Measurements from ENCODE around the gene ITPKB. TPM values are rescaled to one million over a fixed set of nuclear protein-coding genes. Genes with fewer than 3 reads are reported as not detected.
A peak's percentile ranks its signal among the peaks of the same experiment; 100 is the strongest.

ITPKB gene
- 6.8 TPM for polyA plus RNA-seq (2013, experiment 1 of 2)
- polyA plus RNA-seq (2013, experiment 2 of 2) = 7.0 TPM

DNA sequence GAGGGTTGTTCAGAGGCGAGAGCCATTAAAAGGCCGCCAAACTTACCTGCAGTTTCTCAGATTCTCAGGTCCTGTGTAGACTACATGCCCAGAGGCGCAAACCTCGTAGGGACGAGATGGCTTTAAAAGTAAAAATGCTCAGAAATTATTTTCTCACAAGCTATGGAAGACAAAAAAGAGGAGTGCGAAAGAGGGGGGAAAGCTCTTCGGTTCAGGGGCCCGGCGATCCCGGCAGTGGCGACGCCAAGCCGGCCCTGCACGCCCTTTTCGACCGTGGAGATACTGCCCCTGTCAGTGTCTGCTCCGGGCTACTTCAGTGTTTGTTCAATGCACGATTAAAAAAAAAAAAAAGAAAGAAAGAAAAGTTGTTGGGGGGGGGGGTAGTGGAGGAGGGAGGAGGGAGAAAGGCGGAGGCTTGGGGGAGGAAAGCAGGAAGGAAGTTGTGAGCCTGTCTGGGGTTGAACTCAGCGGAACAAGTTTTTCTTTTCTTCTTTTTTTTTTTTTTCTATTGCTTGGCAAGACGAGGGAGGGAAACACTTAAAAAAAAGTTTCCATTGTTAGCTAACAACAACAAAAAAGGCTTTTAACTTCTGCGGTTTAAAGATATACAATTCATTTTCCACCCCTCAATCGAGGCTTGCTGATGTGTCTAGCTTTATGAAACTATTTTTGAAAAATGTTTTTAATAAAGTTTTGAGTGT lies at the start of gene ITPKB:
TSS of gene ITPKB (minus strand) at position 288 of the 701 bp plus-strand sequence. CDS start 1,824 bp downstream, outside the sequence.
- Histone ChIP-seq H3K23ac (ENCODE audit: low read depth, low read length, poor library complexity) (peak within 1 kb of the TSS; percentile 37), H3K9me3 (replicated peaks in 1 of 2; ENCODE audit: control insufficient read depth in 2 of 2, insufficient read depth in 1 of 2, low read depth in 1 of 2, low read length in 2 of 2) (no peaks in the 10 kb centered on the region), H2BK15ac (ENCODE audit: low read length) (peak within 1 kb of the TSS; percentile 98), H3K4ac (ENCODE audit: low read length) (peak within 1 kb of the TSS; percentile 18), H3K14ac (ENCODE audit: low read length) (peak within 1 kb of the TSS; percentile 89), H3K9ac (ENCODE audit: low read depth, low read length, poor library complexity) (peak within 1 kb of the TSS; percentile 88), H3K36me3 (replicated peaks in 1 of 2; ENCODE audit: control insufficient read depth in 2 of 2, insufficient read depth in 2 of 2, low read length in 2 of 2) (peaks cover 5 to 28% of the 10 kb centered on the region in 2 donors), H2AK5ac (ENCODE audit: low read depth, low read length) (peak within 1 kb of the TSS; percentile 89), H2BK120ac (ENCODE audit: low read depth, low read length) (no peak within 1 kb of the TSS), H2BK5ac (ENCODE audit: low read length) (peak within 1 kb of the TSS; percentile 10), H3K18ac (ENCODE audit: low read length) (peak within 1 kb of the TSS; percentile 94), H4K91ac (ENCODE audit: low read depth, low read length, poor library complexity) (no peak within 1 kb of the TSS), H3K27ac (replicated peaks; ENCODE audit: low read length) (no peak within 1 kb of the TSS), H3K4me2 (ENCODE audit: insufficient read depth, low read length, poor library complexity, severe bottlenecking) (peak within 1 kb of the TSS; percentile 99), H3K27me3 (ENCODE audit: control insufficient read depth in 3 of 3, insufficient read depth in 3 of 3, low read depth in 1 of 3, low read length in 3 of 3) (peaks cover 0 to 27% (median 0%) of the 10 kb centered on the region in 3 experiments), H3K4me1 (ENCODE audit: control insufficient read depth in 2 of 2, insufficient read depth in 1 of 2, low read depth in 1 of 2, low read length in 2 of 2) (peaks cover 8 to 12% of the 10 kb centered on the region in 2 donors), H2BK12ac (ENCODE audit: low read length) (peak within 1 kb of the TSS; percentile 33), H3K4me3 (ENCODE audit: low read length in 2 of 2) (peak within 1 kb of the TSS; percentile 67 to 87), H3K79me1 (ENCODE audit: low read depth, low read length) (no peaks in the 10 kb centered on the region), H4K8ac (ENCODE audit: low read depth, low read length) (no peak within 1 kb of the TSS), H2AFZ (ENCODE audit: low read length) (peak within 1 kb of the TSS; percentile 94)
- no CpG with 5 or more reads among the region's 23 CpGs for WGBS, 2 donors (ENCODE audit: extremely low coverage in 2 of 2, insufficient read length in 2 of 2, insufficient replicate concordance in 1 of 2)
- DNase-seq (ENCODE audit: low spot score) = no peak

DNA sequence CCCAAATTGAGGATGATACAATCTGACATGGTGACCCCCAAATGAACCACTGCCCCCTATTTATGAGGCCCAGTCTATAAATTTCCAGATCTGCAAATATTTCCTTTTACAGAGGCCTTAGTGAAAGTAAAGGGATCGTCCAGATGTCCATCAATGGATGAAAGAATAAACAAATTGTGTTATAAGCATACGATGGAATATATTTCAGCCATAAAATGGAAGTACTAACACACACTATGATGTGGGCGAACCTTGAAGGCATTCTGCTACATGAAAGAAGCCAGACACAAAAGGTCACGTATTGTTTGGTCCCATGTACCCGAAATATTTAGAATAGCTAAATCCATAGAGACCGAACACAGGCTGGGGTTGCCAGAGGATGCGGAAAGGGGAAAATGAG lies 48.6 kb upstream of the ITPKB start:
- H4K8ac ChIP-seq (ENCODE audit: low read depth, low read length) = no peak overlapping the region
- no peak overlapping the region for H3K23ac ChIP-seq (ENCODE audit: low read depth, low read length, poor library complexity)
- H3K18ac ChIP-seq (ENCODE audit: low read length) = no peak overlapping the region

DNA sequence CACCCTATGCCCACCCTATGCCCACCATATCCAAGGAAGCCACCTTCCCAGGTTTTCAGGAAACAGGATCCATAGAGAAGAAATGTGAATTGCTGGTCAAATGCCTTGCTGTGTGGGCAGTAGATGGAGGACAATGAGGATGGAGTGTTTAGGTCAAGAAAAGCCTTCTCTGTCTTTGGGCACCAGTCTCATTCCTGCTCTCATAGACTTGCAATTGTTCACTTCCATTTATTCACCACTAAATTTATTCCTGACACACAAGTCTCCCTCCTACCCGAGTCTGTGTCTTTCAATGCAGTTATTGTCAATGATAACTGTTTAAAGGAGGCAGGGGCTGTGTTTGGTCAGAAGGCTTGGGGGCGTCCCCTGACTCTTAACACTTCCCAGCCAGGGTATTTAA lies 48.0 kb upstream of the ITPKB start:
- H3K36me3 ChIP-seq (replicated peaks in 1 of 2; ENCODE audit: control insufficient read depth in 2 of 2, insufficient read depth in 2 of 2, low read length in 2 of 2) = no peaks in the 10 kb centered on the region
- H4K91ac ChIP-seq (ENCODE audit: low read depth, low read length, poor library complexity) = no peak overlapping the region
- peaks cover 0 to 18% of the 10 kb centered on the region in 2 donors for H3K4me1 ChIP-seq (ENCODE audit: control insufficient read depth in 2 of 2, insufficient read depth in 1 of 2, low read depth in 1 of 2, low read length in 2 of 2)
- H3K79me1 ChIP-seq (ENCODE audit: low read depth, low read length) = no peaks in the 10 kb centered on the region
- H3K27ac ChIP-seq (replicated peaks; ENCODE audit: low read length) = no peak overlapping the region
- no peak overlapping the region for H2BK12ac ChIP-seq (ENCODE audit: low read length)
- no peak overlapping the region for H3K4me2 ChIP-seq (ENCODE audit: insufficient read depth, low read length, poor library complexity, severe bottlenecking)
- no peak overlapping the region for H2BK15ac ChIP-seq (ENCODE audit: low read length)
- H2AK5ac ChIP-seq (ENCODE audit: low read depth, low read length) = no peak overlapping the region
- H2AFZ ChIP-seq (ENCODE audit: low read length) = no peak overlapping the region
- WGBS, 2 donors (ENCODE audit: extremely low coverage in 2 of 2, insufficient read length in 2 of 2, insufficient replicate concordance in 1 of 2) = no CpG with 5 or more reads among the region's 2 CpGs
- no peak overlapping the region for H3K18ac ChIP-seq (ENCODE audit: low read length)
- no peak overlapping the region for H2BK5ac ChIP-seq (ENCODE audit: low read length)
- no peak overlapping the region for H3K23ac ChIP-seq (ENCODE audit: low read depth, low read length, poor library complexity)
- H2BK120ac ChIP-seq (ENCODE audit: low read depth, low read length) = no peak overlapping the region
- H4K8ac ChIP-seq (ENCODE audit: low read depth, low read length) = no peak overlapping the region
- no peak overlapping the region for H3K4ac ChIP-seq (ENCODE audit: low read length)
- no peak for DNase-seq (ENCODE audit: low spot score)
- no peaks in the 10 kb centered on the region for H3K9me3 ChIP-seq (replicated peaks in 1 of 2; ENCODE audit: control insufficient read depth in 2 of 2, insufficient read depth in 1 of 2, low read depth in 1 of 2, low read length in 2 of 2)
- peaks cover 0 to 2% (median 0%) of the 10 kb centered on the region in 3 experiments for H3K27me3 ChIP-seq (ENCODE audit: control insufficient read depth in 3 of 3, insufficient read depth in 3 of 3, low read depth in 1 of 3, low read length in 3 of 3)
- no peak overlapping the region for H3K14ac ChIP-seq (ENCODE audit: low read length)
- no peak overlapping the region for H3K9ac ChIP-seq (ENCODE audit: low read depth, low read length, poor library complexity)
- no peak overlapping the region for H3K4me3 ChIP-seq (ENCODE audit: low read length in 2 of 2)

More for the DNA sequence above, 48.6 kb upstream of the ITPKB start:
- no peak overlapping the region for H3K27ac ChIP-seq (replicated peaks; ENCODE audit: low read length)
- no peaks in the 10 kb centered on the region for H3K27me3 ChIP-seq (ENCODE audit: control insufficient read depth in 3 of 3, insufficient read depth in 3 of 3, low read depth in 1 of 3, low read length in 3 of 3)
- H4K91ac ChIP-seq (ENCODE audit: low read depth, low read length, poor library complexity) = no peak overlapping the region
- H3K9me3 ChIP-seq (replicated peaks in 1 of 2; ENCODE audit: control insufficient read depth in 2 of 2, insufficient read depth in 1 of 2, low read depth in 1 of 2, low read length in 2 of 2) = no peaks in the 10 kb centered on the region
- no peak overlapping the region for H3K4me2 ChIP-seq (ENCODE audit: insufficient read depth, low read length, poor library complexity, severe bottlenecking)
- H2AFZ ChIP-seq (ENCODE audit: low read length) = no peak overlapping the region
- no peak overlapping the region for H2BK12ac ChIP-seq (ENCODE audit: low read length)
- no peak overlapping the region for H3K9ac ChIP-seq (ENCODE audit: low read depth, low read length, poor library complexity)
- no CpG with 5 or more reads among the region's 7 CpGs for WGBS, 2 donors (ENCODE audit: extremely low coverage in 2 of 2, insufficient read length in 2 of 2, insufficient replicate concordance in 1 of 2)
- no peaks in the 10 kb centered on the region for H3K36me3 ChIP-seq (replicated peaks in 1 of 2; ENCODE audit: control insufficient read depth in 2 of 2, insufficient read depth in 2 of 2, low read length in 2 of 2)
- no peak overlapping the region for H3K4ac ChIP-seq (ENCODE audit: low read length)
- H3K79me1 ChIP-seq (ENCODE audit: low read depth, low read length) = no peaks in the 10 kb centered on the region
- H3K4me3 ChIP-seq (ENCODE audit: low read length in 2 of 2) = no peak overlapping the region
- H2AK5ac ChIP-seq (ENCODE audit: low read depth, low read length) = no peak overlapping the region
- H2BK120ac ChIP-seq (ENCODE audit: low read depth, low read length) = no peak overlapping the region
- no peak for DNase-seq (ENCODE audit: low spot score)
- no peak overlapping the region for H3K14ac ChIP-seq (ENCODE audit: low read length)
- H3K4me1 ChIP-seq (ENCODE audit: control insufficient read depth in 2 of 2, insufficient read depth in 1 of 2, low read depth in 1 of 2, low read length in 2 of 2) = peaks cover 0 to 18% of the 10 kb centered on the region in 2 donors
- H2BK15ac ChIP-seq (ENCODE audit: low read length) = no peak overlapping the region
- no peak overlapping the region for H2BK5ac ChIP-seq (ENCODE audit: low read length)

DNA sequence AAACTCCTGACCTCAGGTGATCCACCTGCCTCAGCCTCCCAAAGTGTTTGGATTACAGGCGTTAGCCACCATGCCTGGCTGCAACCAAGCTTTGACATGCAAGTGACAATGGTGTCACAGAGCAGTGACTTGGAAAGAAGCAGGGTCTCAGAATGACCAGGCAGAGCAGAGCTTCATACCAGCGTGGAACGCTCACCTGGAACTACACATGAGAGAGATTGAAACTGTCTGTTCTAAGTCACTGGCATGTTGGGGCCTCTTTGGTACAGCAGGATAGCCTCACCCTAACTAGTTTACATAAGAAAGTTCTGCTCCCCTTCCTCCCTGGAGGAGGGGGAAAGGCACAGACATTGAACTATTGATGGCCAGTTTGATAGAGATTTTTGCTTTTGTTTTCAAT lies 47.5 kb upstream of the ITPKB start:
- Histone ChIP-seq H3K4ac (ENCODE audit: low read length) (no peak overlapping the region), H3K23ac (ENCODE audit: low read depth, low read length, poor library complexity) (no peak overlapping the region), H4K8ac (ENCODE audit: low read depth, low read length) (no peak overlapping the region), H2BK5ac (ENCODE audit: low read length) (no peak overlapping the region), H3K9me3 (replicated peaks in 1 of 2; ENCODE audit: control insufficient read depth in 2 of 2, insufficient read depth in 1 of 2, low read depth in 1 of 2, low read length in 2 of 2) (no peaks in the 10 kb centered on the region), H3K36me3 (replicated peaks in 1 of 2; ENCODE audit: control insufficient read depth in 2 of 2, insufficient read depth in 2 of 2, low read length in 2 of 2) (no peaks in the 10 kb centered on the region), H2BK120ac (ENCODE audit: low read depth, low read length) (no peak overlapping the region), H2AFZ (ENCODE audit: low read length) (no peak overlapping the region), H3K27ac (replicated peaks; ENCODE audit: low read length) (no peak overlapping the region), H3K18ac (ENCODE audit: low read length) (no peak overlapping the region), H2BK12ac (ENCODE audit: low read length) (no peak overlapping the region), H3K79me1 (ENCODE audit: low read depth, low read length) (no peaks in the 10 kb centered on the region), H3K9ac (ENCODE audit: low read depth, low read length, poor library complexity) (no peak overlapping the region), H2AK5ac (ENCODE audit: low read depth, low read length) (no peak overlapping the region), H3K27me3 (ENCODE audit: control insufficient read depth in 3 of 3, insufficient read depth in 3 of 3, low read depth in 1 of 3, low read length in 3 of 3) (peaks cover 0 to 4% (median 0%) of the 10 kb centered on the region in 3 experiments), H3K14ac (ENCODE audit: low read length) (no peak overlapping the region), H3K4me1 (ENCODE audit: control insufficient read depth in 2 of 2, insufficient read depth in 1 of 2, low read depth in 1 of 2, low read length in 2 of 2) (peaks cover 0 to 18% of the 10 kb centered on the region in 2 donors), H3K4me3 (ENCODE audit: low read length in 2 of 2) (no peak overlapping the region), H3K4me2 (ENCODE audit: insufficient read depth, low read length, poor library complexity, severe bottlenecking) (no peak overlapping the region), H4K91ac (ENCODE audit: low read depth, low read length, poor library complexity) (no peak overlapping the region), H2BK15ac (ENCODE audit: low read length) (no peak overlapping the region)
- WGBS, 2 donors (ENCODE audit: extremely low coverage in 2 of 2, insufficient read length in 2 of 2, insufficient replicate concordance in 1 of 2) = no CpG with 5 or more reads among the region's 3 CpGs
- DNase-seq (ENCODE audit: low spot score) = no peak
